ENCODE data around the gene GOLM1. TPM values are rescaled to one million over a fixed set of nuclear protein-coding genes. Genes with fewer than 3 reads are reported as not detected.

Gene GOLM1
- total RNA-seq (2021) (75.1 to 81.8 TPM (median 77.3 TPM) in 3 replicates), Bru-seq, nascent RNA (percentile 73 among the genes with signal in this experiment)
- long read RNA-seq, experiment 1, transcript GOLM1-202 (10 exons, 3,022 nt) = minor isoform, 29 of 850 reads
- long read RNA-seq, experiment 1, transcript GOLM1-203 (10 exons, 3,046 nt) = major isoform, 716 of 850 reads
- long read RNA-seq, experiment 1, partial matches to known transcripts = 59 of 850 reads
- long read RNA-seq, experiment 1, other reads (novel, unspliced or antisense) = 46 of 850 reads
- long read RNA-seq, experiment 2, transcript GOLM1-203 (10 exons, 3,046 nt) = major isoform, 21 of 119 reads
- long read RNA-seq, experiment 2, partial matches to known transcripts = 92 of 119 reads
- long read RNA-seq, experiment 2, other reads (novel, unspliced or antisense) = 5 of 119 reads
- long read RNA-seq, experiment 3, partial matches to known transcripts = 46 of 51 reads
- long read RNA-seq, experiment 3, other reads (novel, unspliced or antisense) = 4 of 51 reads

DNA sequence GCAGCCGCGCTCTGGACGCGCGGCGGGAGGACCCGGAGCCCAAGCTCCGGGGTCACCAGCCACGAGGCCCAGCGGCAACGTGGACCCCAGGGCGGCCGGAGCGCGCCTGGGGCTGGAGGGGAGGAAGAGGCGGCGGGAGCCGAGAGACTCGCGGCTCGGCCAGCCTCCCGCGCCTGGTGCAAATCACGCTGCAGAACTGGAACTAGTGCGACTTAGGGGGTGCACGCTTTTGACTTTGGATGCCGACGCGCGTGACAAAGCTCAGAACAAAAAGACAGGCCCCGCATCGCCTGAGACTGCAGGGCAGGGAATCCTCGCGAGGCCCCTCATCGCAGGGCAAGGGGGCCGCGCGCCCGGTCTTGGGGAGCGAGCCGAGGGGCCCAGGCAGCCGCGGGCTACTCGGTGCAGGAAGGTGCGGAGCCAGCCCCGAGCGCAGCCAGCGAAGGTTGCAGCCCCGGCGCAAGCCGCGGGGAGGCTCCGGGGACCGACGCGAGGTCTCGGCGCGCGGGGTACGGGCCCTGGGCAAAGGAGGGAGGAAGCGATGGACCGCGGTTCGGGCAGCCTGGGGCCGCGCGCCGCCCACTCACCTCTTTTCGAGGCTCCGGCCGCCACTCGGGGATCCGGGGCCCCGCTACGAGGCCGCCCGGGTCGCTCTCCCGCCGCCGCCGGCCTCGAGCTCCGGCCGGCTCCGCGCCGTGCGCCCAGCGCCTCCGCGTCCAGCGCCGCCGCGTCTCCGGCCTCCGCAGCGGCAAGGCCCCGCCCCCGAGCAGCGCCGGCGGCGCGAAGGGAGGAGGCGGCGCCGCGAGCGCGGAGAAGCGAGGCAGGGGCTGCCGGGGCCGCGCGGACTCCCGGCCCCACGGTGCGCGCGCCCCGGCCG is at the start of gene GOLM1:
Gene GOLM1 (minus strand): TSS at position 735 of the 877 bp plus-strand sequence. CDS start 20,238 bp downstream, outside the sequence.
- Mint-ChIP-seq H3K9me3 (no peaks in the 10 kb centered on the region), H3K4me1 (peaks cover 43% of the 10 kb centered on the region), H3K4me3 (peak within 1 kb of the TSS; percentile 88), H3K36me3 (peaks cover 3% of the 10 kb centered on the region; the same call in 1 of the 2 replicates), H3K27me3 (ENCODE audit: low read depth) (peaks cover 30% of the 10 kb centered on the region), H3K27ac (no peak within 1 kb of the TSS)
- CTCF ChIA-PET = interaction anchor here (0.6 to 2.4 kb wide), 6 partner anchors 16 to 103 kb away, joined by 3 to 10 read pairs (median 6); no protein-coding TSS in a partner anchor
- POLR2A ChIA-PET = interaction anchor here (0.5 to 1.0 kb wide), 2 partner anchors 83 to 157 kb away, joined by 3 read pairs; no protein-coding TSS in a partner anchor
- ATAC-seq = peak; percentile 80
- DNase-seq (ENCODE audit: low spot score) = peak; percentile 55
- no peak for TF ChIP-seq CREB1 (CRISPR knock-in tag; IDR thresholded peaks at IDR 0.05)
- no peak for TF ChIP-seq ZNF317 (CRISPR knock-in tag; IDR thresholded peaks at IDR 0.05; ENCODE audit: borderline replicate concordance, low read depth)
- TF ChIP-seq ZNF671 (CRISPR knock-in tag; IDR thresholded peaks at IDR 0.05) = no peak
- peak; percentile 47; the same call in 1 of the 2 replicates for TF ChIP-seq MAX (CRISPR knock-in tag; IDR thresholded peaks at IDR 0.05)
- TF ChIP-seq PREB (CRISPR knock-in tag; IDR thresholded peaks at IDR 0.05; ENCODE audit: borderline replicate concordance) = no peak
- TF ChIP-seq SMAD4 (CRISPR knock-in tag; IDR thresholded peaks at IDR 0.05) = no peak
- no peak for TF ChIP-seq JUN (CRISPR knock-in tag; IDR thresholded peaks at IDR 0.05)
- TF ChIP-seq PRDM15 (CRISPR knock-in tag; IDR thresholded peaks at IDR 0.05) = no peak
- TF ChIP-seq USF2 (CRISPR knock-in tag; IDR thresholded peaks at IDR 0.05) = 0 out of 2 replicates have a peak, but pooled peaks have one; percentile 22
- no peak for TF ChIP-seq ZNF121 (CRISPR knock-in tag; IDR thresholded peaks at IDR 0.05)
- TF ChIP-seq AFF4 (CRISPR knock-in tag; IDR thresholded peaks at IDR 0.05; ENCODE audit: borderline replicate concordance) = no peak
- no peak for TF ChIP-seq MXD4 (CRISPR knock-in tag; IDR thresholded peaks at IDR 0.05; ENCODE audit: borderline replicate concordance)
- TF ChIP-seq ZBTB21 (CRISPR knock-in tag; IDR thresholded peaks at IDR 0.05; ENCODE audit: borderline replicate concordance) = no peak
- TF ChIP-seq, protein P1, sequence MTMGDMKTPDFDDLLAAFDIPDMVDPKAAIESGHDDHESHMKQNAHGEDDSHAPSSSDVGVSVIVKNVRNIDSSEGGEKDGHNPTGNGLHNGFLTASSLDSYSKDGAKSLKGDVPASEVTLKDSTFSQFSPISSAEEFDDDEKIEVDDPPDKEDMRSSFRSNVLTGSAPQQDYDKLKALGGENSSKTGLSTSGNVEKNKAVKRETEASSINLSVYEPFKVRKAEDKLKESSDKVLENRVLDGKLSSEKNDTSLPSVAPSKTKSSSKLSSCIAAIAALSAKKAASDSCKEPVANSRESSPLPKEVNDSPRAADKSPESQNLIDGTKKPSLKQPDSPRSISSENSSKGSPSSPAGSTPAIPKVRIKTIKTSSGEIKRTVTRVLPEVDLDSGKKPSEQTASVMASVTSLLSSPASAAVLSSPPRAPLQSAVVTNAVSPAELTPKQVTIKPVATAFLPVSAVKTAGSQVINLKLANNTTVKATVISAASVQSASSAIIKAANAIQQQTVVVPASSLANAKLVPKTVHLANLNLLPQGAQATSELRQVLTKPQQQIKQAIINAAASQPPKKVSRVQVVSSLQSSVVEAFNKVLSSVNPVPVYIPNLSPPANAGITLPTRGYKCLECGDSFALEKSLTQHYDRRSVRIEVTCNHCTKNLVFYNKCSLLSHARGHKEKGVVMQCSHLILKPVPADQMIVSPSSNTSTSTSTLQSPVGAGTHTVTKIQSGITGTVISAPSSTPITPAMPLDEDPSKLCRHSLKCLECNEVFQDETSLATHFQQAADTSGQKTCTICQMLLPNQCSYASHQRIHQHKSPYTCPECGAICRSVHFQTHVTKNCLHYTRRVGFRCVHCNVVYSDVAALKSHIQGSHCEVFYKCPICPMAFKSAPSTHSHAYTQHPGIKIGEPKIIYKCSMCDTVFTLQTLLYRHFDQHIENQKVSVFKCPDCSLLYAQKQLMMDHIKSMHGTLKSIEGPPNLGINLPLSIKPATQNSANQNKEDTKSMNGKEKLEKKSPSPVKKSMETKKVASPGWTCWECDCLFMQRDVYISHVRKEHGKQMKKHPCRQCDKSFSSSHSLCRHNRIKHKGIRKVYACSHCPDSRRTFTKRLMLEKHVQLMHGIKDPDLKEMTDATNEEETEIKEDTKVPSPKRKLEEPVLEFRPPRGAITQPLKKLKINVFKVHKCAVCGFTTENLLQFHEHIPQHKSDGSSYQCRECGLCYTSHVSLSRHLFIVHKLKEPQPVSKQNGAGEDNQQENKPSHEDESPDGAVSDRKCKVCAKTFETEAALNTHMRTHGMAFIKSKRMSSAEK (CRISPR knock-in tag; IDR thresholded peaks at IDR 0.05; ENCODE audit: borderline replicate concordance) = no peak
- TF ChIP-seq ZNF416 (CRISPR knock-in tag; IDR thresholded peaks at IDR 0.05) = peak; percentile 61; the same call in 1 of the 2 replicates
- TF ChIP-seq ZNF396 (CRISPR knock-in tag; IDR thresholded peaks at IDR 0.05; ENCODE audit: borderline replicate concordance) = no peak
- no peak for TF ChIP-seq RELA (CRISPR knock-in tag; IDR thresholded peaks at IDR 0.05; ENCODE audit: borderline replicate concordance)
- no peak for TF ChIP-seq FOXK1 (CRISPR knock-in tag; IDR thresholded peaks at IDR 0.05)
- no peak for TF ChIP-seq ETV6 (CRISPR knock-in tag; IDR thresholded peaks at IDR 0.05)
- TF ChIP-seq ZNF138 (CRISPR knock-in tag; conservative IDR thresholded peaks at IDR 0.05) = no peak
